Measurements from ENCODE around the gene HIF1A.

HIF1A gene

DNA sequence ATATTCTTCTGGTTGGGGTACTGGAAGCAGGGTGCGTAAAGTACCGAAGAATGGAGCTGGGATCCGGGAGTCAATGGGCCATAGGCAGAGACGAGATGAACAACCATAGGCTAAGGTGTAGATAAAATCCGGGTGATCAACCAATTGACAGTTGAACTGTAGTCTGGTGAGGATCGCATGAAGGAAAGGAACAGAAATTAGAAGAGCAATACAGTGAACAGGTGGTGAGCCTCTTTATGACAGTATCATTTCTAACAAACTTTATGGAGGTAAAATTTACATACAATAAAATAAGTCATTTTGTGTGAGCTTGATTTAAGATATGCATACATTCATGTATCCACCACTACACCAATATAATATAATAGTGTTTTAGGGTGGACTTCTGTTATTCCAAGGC, 13.9 kb upstream of the HIF1A start:
- Histone ChIP-seq H3K18ac (ENCODE audit: low read length) (no peak overlapping the region), H3K9ac (ENCODE audit: low read length) (no peak overlapping the region), H3K14ac (ENCODE audit: low read length) (no peak overlapping the region), H2BK12ac (ENCODE audit: low read length) (no peak overlapping the region), H2BK120ac (ENCODE audit: insufficient read depth, low read length, poor library complexity) (peak overlapping the region; percentile 20), H3K4me2 (ENCODE audit: low read length) (no peak overlapping the region), H3K4me1 (ENCODE audit: control insufficient read depth in 1 of 2, insufficient read depth in 2 of 2, low read length in 2 of 2) (peaks cover 8 to 11% of the 10 kb centered on the region in 2 experiments), H3K27me3 (ENCODE audit: insufficient read depth, low read length) (no peaks in the 10 kb centered on the region), H3K4me3 (ENCODE audit: low read depth, low read length) (no peak overlapping the region), H3K36me3 (ENCODE audit: control insufficient read depth in 1 of 2, insufficient read depth in 2 of 2, low read length in 2 of 2) (no peaks in the 10 kb centered on the region), H2AFZ (ENCODE audit: insufficient read depth, low read length, poor library complexity) (no peak overlapping the region), H2BK5ac (ENCODE audit: low read depth, low read length, poor library complexity) (peak overlapping the region; percentile 52), H3K27ac (ENCODE audit: low read depth, low read length) (peak overlapping the region; percentile 46), H3K79me2 (ENCODE audit: control insufficient read depth, insufficient read depth, low read length, poor library complexity) (peaks cover 4% of the 10 kb centered on the region), H3K79me1 (ENCODE audit: low read length) (peaks cover 7% of the 10 kb centered on the region), H3K23ac (ENCODE audit: low read length) (peak overlapping the region; percentile 11), H3K9me3 (ENCODE audit: insufficient read depth, low read depth, low read length) (no peaks in the 10 kb centered on the region), H4K8ac (ENCODE audit: low read depth, low read length) (no peak overlapping the region), H4K91ac (ENCODE audit: low read depth, low read length) (peak overlapping the region; percentile 13), H3K4ac (ENCODE audit: low read depth, low read length) (no peak overlapping the region), H4K12ac (ENCODE audit: low read depth, low read length) (no peak overlapping the region), H2AK5ac (ENCODE audit: low read length) (no peak overlapping the region)
- DNase-seq: no peak
- no CpG with 5 or more reads among the region's 6 CpGs for WGBS (ENCODE audit: extremely low coverage, insufficient coverage, insufficient read length)

DNA sequence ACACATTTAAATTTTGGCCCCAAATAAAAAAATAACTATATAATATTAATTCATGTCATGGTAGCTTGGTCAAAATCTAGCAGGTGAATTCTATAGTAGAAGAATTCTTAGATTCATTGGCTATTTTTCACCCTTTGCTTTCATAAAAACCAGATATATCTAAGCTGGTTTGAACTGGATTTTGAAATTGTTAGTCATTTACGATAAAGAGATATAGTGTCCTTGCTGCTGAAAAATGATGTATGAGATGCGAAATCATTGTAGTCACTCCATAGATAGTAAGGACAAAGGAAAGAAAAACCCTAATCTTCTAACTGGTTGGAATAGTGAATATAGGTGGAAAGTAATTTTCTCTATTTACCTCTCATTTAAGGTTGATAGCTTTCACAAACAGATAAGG, 12.2 kb upstream of the HIF1A start:
- Histone ChIP-seq H3K4me3 (ENCODE audit: low read depth, low read length) (no peak overlapping the region), H3K9ac (ENCODE audit: low read length) (no peak overlapping the region), H3K4me1 (ENCODE audit: control insufficient read depth in 1 of 2, insufficient read depth in 2 of 2, low read length in 2 of 2) (peaks cover 8 to 11% of the 10 kb centered on the region in 2 experiments), H2BK12ac (ENCODE audit: low read length) (no peak overlapping the region), H3K4me2 (ENCODE audit: low read length) (no peak overlapping the region), H2AK5ac (ENCODE audit: low read length) (no peak overlapping the region), H2BK5ac (ENCODE audit: low read depth, low read length, poor library complexity) (no peak overlapping the region), H3K79me2 (ENCODE audit: control insufficient read depth, insufficient read depth, low read length, poor library complexity) (peaks cover 4% of the 10 kb centered on the region), H2AFZ (ENCODE audit: insufficient read depth, low read length, poor library complexity) (no peak overlapping the region), H3K79me1 (ENCODE audit: low read length) (peaks cover 7% of the 10 kb centered on the region), H3K36me3 (ENCODE audit: control insufficient read depth in 1 of 2, insufficient read depth in 2 of 2, low read length in 2 of 2) (no peaks in the 10 kb centered on the region), H3K27me3 (ENCODE audit: insufficient read depth, low read length) (no peaks in the 10 kb centered on the region), H3K23ac (ENCODE audit: low read length) (no peak overlapping the region), H4K12ac (ENCODE audit: low read depth, low read length) (no peak overlapping the region), H4K8ac (ENCODE audit: low read depth, low read length) (no peak overlapping the region), H3K9me3 (ENCODE audit: insufficient read depth, low read depth, low read length) (no peaks in the 10 kb centered on the region), H2BK120ac (ENCODE audit: insufficient read depth, low read length, poor library complexity) (no peak overlapping the region), H3K18ac (ENCODE audit: low read length) (no peak overlapping the region), H3K4ac (ENCODE audit: low read depth, low read length) (no peak overlapping the region), H3K27ac (ENCODE audit: low read depth, low read length) (no peak overlapping the region), H3K14ac (ENCODE audit: low read length) (no peak overlapping the region), H4K91ac (ENCODE audit: low read depth, low read length) (no peak overlapping the region)
- no CpG with 5 or more reads among the region's 2 CpGs for WGBS (ENCODE audit: extremely low coverage, insufficient coverage, insufficient read length)
- no peak for DNase-seq

DNA sequence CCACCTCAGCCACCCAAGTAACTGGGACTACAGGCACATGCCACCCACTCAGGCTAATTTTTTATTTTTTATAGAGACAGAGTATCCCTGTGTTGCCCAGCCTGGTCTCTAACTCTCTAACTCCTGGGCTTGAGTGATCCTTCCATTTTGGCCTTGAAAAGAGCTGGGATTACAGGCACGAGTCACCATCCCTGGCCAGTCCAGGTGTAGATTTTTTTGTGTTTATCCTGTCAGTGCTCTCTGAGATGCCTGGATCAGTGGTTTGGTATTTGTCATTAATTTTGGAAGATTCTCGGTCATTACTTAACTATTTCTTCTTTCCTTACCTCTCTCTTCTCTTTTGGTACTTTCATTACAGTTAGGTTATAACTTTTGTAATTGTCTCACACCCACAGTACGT, 5.3 kb upstream of the HIF1A start:
- no CpG with 5 or more reads among the region's 3 CpGs for WGBS (ENCODE audit: extremely low coverage, insufficient coverage, insufficient read length)

DNA sequence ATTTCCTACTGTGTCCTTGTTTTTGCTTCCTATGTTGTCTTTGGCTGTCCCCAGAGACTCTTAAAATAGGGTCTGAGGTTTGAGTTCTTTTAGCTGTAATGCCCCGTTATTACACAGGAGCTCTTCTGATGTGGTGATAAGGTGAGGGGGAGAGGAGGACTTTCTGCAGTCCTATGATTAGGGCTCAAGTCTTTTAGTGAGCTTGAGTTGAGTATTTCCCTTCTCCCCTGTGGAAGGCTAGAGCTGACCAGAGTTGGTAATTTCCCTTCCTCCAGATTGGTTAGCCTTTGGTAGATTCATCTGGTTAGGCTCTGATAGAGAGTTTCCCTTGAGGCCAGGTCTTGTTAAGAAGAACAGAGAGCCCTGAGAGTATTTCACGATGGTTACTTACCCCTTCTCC, 4.3 kb upstream of the HIF1A start:
- WGBS (ENCODE audit: extremely low coverage, insufficient coverage, insufficient read length): no CpG with 5 or more reads among the region's 2 CpGs
- no peak overlapping the region for H3K4me2 ChIP-seq (ENCODE audit: low read length)
- peaks cover 3 to 7% of the 10 kb centered on the region in 2 experiments for H3K4me1 ChIP-seq (ENCODE audit: control insufficient read depth in 1 of 2, insufficient read depth in 2 of 2, low read length in 2 of 2)

More for the DNA sequence above, 5.3 kb upstream of the HIF1A start:
- H3K4me2 ChIP-seq (ENCODE audit: low read length): no peak overlapping the region
- no peak overlapping the region for H2AFZ ChIP-seq (ENCODE audit: insufficient read depth, low read length, poor library complexity)
- DNase-seq: no peak
- H4K12ac ChIP-seq (ENCODE audit: low read depth, low read length): no peak overlapping the region
- H4K91ac ChIP-seq (ENCODE audit: low read depth, low read length): no peak overlapping the region
- H2AK5ac ChIP-seq (ENCODE audit: low read length): no peak overlapping the region
- no peak overlapping the region for H4K8ac ChIP-seq (ENCODE audit: low read depth, low read length)
- H3K14ac ChIP-seq (ENCODE audit: low read length): no peak overlapping the region
- no peaks in the 10 kb centered on the region for H3K36me3 ChIP-seq (ENCODE audit: control insufficient read depth in 1 of 2, insufficient read depth in 2 of 2, low read length in 2 of 2)
- H3K9me3 ChIP-seq (ENCODE audit: insufficient read depth, low read depth, low read length): no peaks in the 10 kb centered on the region
- H3K79me2 ChIP-seq (ENCODE audit: control insufficient read depth, insufficient read depth, low read length, poor library complexity): peaks cover 2% of the 10 kb centered on the region
- H3K9ac ChIP-seq (ENCODE audit: low read length): no peak overlapping the region
- H2BK120ac ChIP-seq (ENCODE audit: insufficient read depth, low read length, poor library complexity): no peak overlapping the region
- H3K27me3 ChIP-seq (ENCODE audit: insufficient read depth, low read length): no peaks in the 10 kb centered on the region
- no peak overlapping the region for H3K27ac ChIP-seq (ENCODE audit: low read depth, low read length)
- H3K4ac ChIP-seq (ENCODE audit: low read depth, low read length): no peak overlapping the region
- no peak overlapping the region for H3K18ac ChIP-seq (ENCODE audit: low read length)
- H3K23ac ChIP-seq (ENCODE audit: low read length): no peak overlapping the region
- H2BK5ac ChIP-seq (ENCODE audit: low read depth, low read length, poor library complexity): no peak overlapping the region
- peaks cover 6% of the 10 kb centered on the region for H3K79me1 ChIP-seq (ENCODE audit: low read length)
- H2BK12ac ChIP-seq (ENCODE audit: low read length): no peak overlapping the region
- peaks cover 3 to 7% of the 10 kb centered on the region in 2 experiments for H3K4me1 ChIP-seq (ENCODE audit: control insufficient read depth in 1 of 2, insufficient read depth in 2 of 2, low read length in 2 of 2)
- H3K4me3 ChIP-seq (ENCODE audit: low read depth, low read length): no peak overlapping the region

More for the DNA sequence above, 4.3 kb upstream of the HIF1A start:
- DNase-seq: no peak
- Histone ChIP-seq H4K8ac (ENCODE audit: low read depth, low read length) (peak overlapping the region; percentile 11), H3K79me2 (ENCODE audit: control insufficient read depth, insufficient read depth, low read length, poor library complexity) (peaks cover 8% of the 10 kb centered on the region), H2BK5ac (ENCODE audit: low read depth, low read length, poor library complexity) (peak overlapping the region; percentile 59), H4K12ac (ENCODE audit: low read depth, low read length) (no peak overlapping the region), H3K23ac (ENCODE audit: low read length) (no peak overlapping the region), H3K18ac (ENCODE audit: low read length) (no peak overlapping the region), H3K36me3 (ENCODE audit: control insufficient read depth in 1 of 2, insufficient read depth in 2 of 2, low read length in 2 of 2) (no peaks in the 10 kb centered on the region), H4K91ac (ENCODE audit: low read depth, low read length) (no peak overlapping the region), H3K4me3 (ENCODE audit: low read depth, low read length) (no peak overlapping the region), H3K9me3 (ENCODE audit: insufficient read depth, low read depth, low read length) (no peaks in the 10 kb centered on the region), H3K4ac (ENCODE audit: low read depth, low read length) (no peak overlapping the region), H2BK12ac (ENCODE audit: low read length) (peak overlapping the region; percentile 85), H2BK120ac (ENCODE audit: insufficient read depth, low read length, poor library complexity) (peak overlapping the region; percentile 69), H3K79me1 (ENCODE audit: low read length) (peaks cover 13% of the 10 kb centered on the region), H3K9ac (ENCODE audit: low read length) (no peak overlapping the region), H3K27me3 (ENCODE audit: insufficient read depth, low read length) (no peaks in the 10 kb centered on the region), H2AK5ac (ENCODE audit: low read length) (no peak overlapping the region), H3K14ac (ENCODE audit: low read length) (peak overlapping the region; percentile 50), H2AFZ (ENCODE audit: insufficient read depth, low read length, poor library complexity) (peak overlapping the region; percentile 27), H3K27ac (ENCODE audit: low read depth, low read length) (peak overlapping the region; percentile 48)

Data from trophoblast cell (in vitro differentiated cells and primary cell).